ENCODE data around the gene PPID. TPM values are rescaled to one million over a fixed set of nuclear protein-coding genes. Genes with fewer than 3 reads are reported as not detected.
"Not testable (repeated sequence)": the region's sequence is repeated elsewhere in the genome, so short reads cannot be mapped to it uniquely, and the experiment has no call there.

The PPID gene
- total and polyA plus RNA-seq, 10 donors: 14.3 to 31.5 (median 18.8) TPM

- Histone ChIP-seq H3K27me3 (replicated peaks in 1 of 7) (no peaks in the 10 kb centered on the region), H3K9me3 (no peaks in the 10 kb centered on the region), H3K27ac (no peak overlapping the region), H3K4me1 (peaks cover 1 to 40% (median 14%) of the 10 kb centered on the region in 6 donors), H3K4me3 (no peak overlapping the region), H3K36me3 (no peaks in the 10 kb centered on the region)
- no peak for DNase-seq
- TF ChIP-seq CTCF (IDR thresholded peaks at IDR 0.05 in 8 of 11, conservative IDR thresholded peaks at IDR 0.05 in 3 of 11) (peak in 8 of 11 experiments; percentile 5 to 52 (median 40)), POLR2A (IDR thresholded peaks at IDR 0.05) (no peak)
- WGBS, 5 donors: 73 to 86% (median 78%) methylated on average over 3 of the region's 3 CpGs
- intact Hi-C loops (cut with DNase I; ENCODE audit: low total_unique reads): no loop called here
Observed at GRCh38 chr4:158667651-158668198, 55.5 kb downstream of the PPID start.

GRCh38 chr4:158666892-158667291 lies 56.3 kb downstream of the PPID start:
- Histone ChIP-seq H3K27ac (no peak overlapping the region), H3K9me3 (no peaks in the 10 kb centered on the region), H3K4me1 (peaks cover 0 to 36% (median 12%) of the 10 kb centered on the region in 6 donors), H3K36me3 (no peaks in the 10 kb centered on the region), H3K27me3 (replicated peaks in 1 of 7) (no peaks in the 10 kb centered on the region), H3K4me3 (no peak overlapping the region)
- 90 to 97% (median 93%) methylated on average over 2 of the region's 2 CpGs for WGBS, 5 donors
- no peak for TF ChIP-seq POLR2AphosphoS5 (IDR thresholded peaks at IDR 0.05)
- intact Hi-C loops (cut with DNase I; ENCODE audit: low total_unique reads): no loop called here
- DNase-seq: no peak

- no peak for DNase-seq
- peaks cover 0 to 20% (median 0%) of the 10 kb centered on the region in 6 donors for H3K4me1 ChIP-seq
- H3K4me3 ChIP-seq: no peak overlapping the region
- no peaks in the 10 kb centered on the region for H3K9me3 ChIP-seq
- intact Hi-C loops (cut with DNase I; ENCODE audit: low total_unique reads): no loop called here
- 97 to 99% (median 98%) methylated on average over 12 to 18 of the region's 18 CpGs for WGBS, 5 donors
- H3K27ac ChIP-seq: peak overlapping the region in 1 of 8 donors; percentile 17
- no peaks in the 10 kb centered on the region for H3K27me3 ChIP-seq (replicated peaks in 1 of 7)
- no peaks in the 10 kb centered on the region for H3K36me3 ChIP-seq
- TF ChIP-seq POLR2AphosphoS5 (IDR thresholded peaks at IDR 0.05): no peak
- no peak for TF ChIP-seq CTCF (IDR thresholded peaks at IDR 0.05 in 8 of 11, conservative IDR thresholded peaks at IDR 0.05 in 3 of 11)
- TF ChIP-seq POLR2A (IDR thresholded peaks at IDR 0.05): no peak
Observed at GRCh38 chr4:158664806-158665205, 58.4 kb downstream of the PPID start.

GRCh38 chr4:158663707-158664625 lies 59.2 kb downstream of the PPID start:
- intact Hi-C loops (cut with DNase I; ENCODE audit: low total_unique reads); DNase-seq; H3K9me3 ChIP-seq; H3K27me3 ChIP-seq (replicated peaks in 1 of 7); H3K4me3 ChIP-seq; H3K36me3 ChIP-seq: not testable (repeated sequence)
- peaks cover 0 to 20% (median 0%) of the 10 kb centered on the region in 6 donors for H3K4me1 ChIP-seq
- H3K27ac ChIP-seq: peak overlapping the region in 2 of 8 donors; percentile 16 to 17
- WGBS, 5 donors: 47 to 69% (median 62%) methylated on average over 8 of the region's 8 CpGs

GRCh38 chr4:158663255-158663654 lies 59.9 kb downstream of the PPID start:
- Histone ChIP-seq H3K4me1 (peaks cover 0 to 20% (median 0%) of the 10 kb centered on the region in 6 donors), H3K27ac (peak overlapping the region in 2 of 8 donors; percentile 16 to 17)
- H3K9me3 ChIP-seq; intact Hi-C loops (cut with DNase I; ENCODE audit: low total_unique reads); H3K27me3 ChIP-seq (replicated peaks in 1 of 7); H3K36me3 ChIP-seq; H3K4me3 ChIP-seq; DNase-seq: not testable (repeated sequence)
- WGBS, 5 donors: 14 to 38% (median 21%) methylated on average over 4 of the region's 4 CpGs

Small RNA genes within 50 kb of the gene (small RNA-seq; reads per million reads assigned to genes)
- gene RF00012: 0 reads per million in 4 donors

Other genes with a start within 250 kb of the PPID start
- gene RXFP1, start 201.5 kb downstream of the PPID start, total RNA-seq: under 1 TPM in 5 of 7 donors, not detected in 2; 0.12 to 0.39 (median 0.23) TPM
- under 1 TPM; 0.03 to 0.08 (median 0.04) TPM for gene RXFP1, start 201.5 kb downstream of the PPID start, polyA plus RNA-seq
- 1 to 10 TPM; 2.6 to 7.4 (median 3.7) TPM for gene C4orf46, start 51.5 kb downstream of the PPID start, total RNA-seq
- 1 to 10 TPM; 1.9 to 3.9 (median 3.3) TPM for gene C4orf46, start 51.5 kb downstream of the PPID start, polyA plus RNA-seq
- gene ETFDH, start 51.1 kb downstream of the PPID start, total RNA-seq: 10 to 100 TPM; 22.6 to 45.2 (median 27.7) TPM
- 10 to 100 TPM in 2 of 3 donors, 1 to 10 TPM in 1; 7.1 to 16.0 (median 15.1) TPM for gene ETFDH, start 51.1 kb downstream of the PPID start, polyA plus RNA-seq
- gene FNIP2, start 45.6 kb upstream of the PPID start, total RNA-seq: 10 to 100 TPM; 25.0 to 59.1 (median 42.5) TPM
- 1 to 10 TPM; 2.4 to 9.8 (median 3.7) TPM for gene FNIP2, start 45.6 kb upstream of the PPID start, polyA plus RNA-seq